GM12878 (cell line): Measurements from ENCODE around the gene ADAMTSL3. TPM values are rescaled to one million over a fixed set of nuclear protein-coding genes. Genes with fewer than 3 reads are reported as not detected.
"Not testable (repeated sequence)": the region's sequence is repeated elsewhere in the genome, so short reads cannot be mapped to it uniquely, and the experiment has no call there.

Source experiments
- ATAC-seq: fragments of 200-7000 bp; cut with Tn5 transposase; 3 replicates; pipeline ENCODE4 v1.9.1; 2020; ENCODE audit warnings: mild to moderate bottlenecking, moderate library complexity
- BruUV-seq: library from RNA; stranded (reverse); fragments of 400-500 nt; replicated peaks from 2 replicates; lab custom pipeline; 2021; lab: Mats Ljungman, UMichigan
- CTCF ChIA-PET: fragments of 300-600 bp; sonication (Branson Sonifier 250); formaldehyde crosslinking; extraction: SDS; loops from one replicate; lab custom pipeline; 2021; ENCODE audit warnings: inconsistent platforms; lab: Yijun Ruan, JAX
- POLR2A ChIA-PET: fragments of 350-600 bp; formaldehyde crosslinking; extraction: SDS; loops from one replicate; lab custom pipeline; 2021; ENCODE audit warnings: inconsistent platforms; lab: Charles Lee
- RAD21 ChIA-PET: fragments of 300-600 bp; sonication (Branson Sonifier 250); formaldehyde crosslinking; loops from one replicate; lab custom pipeline; 2023; ENCODE audit warnings: antibody characterized with exemption; ENCODE audit not compliant: unreplicated experiment; lab: Charles Lee
- SMC1A ChIA-PET: fragments of 300-600 bp; sonication (Branson Sonifier 250); formaldehyde crosslinking; loops from one replicate; lab custom pipeline; 2023; ENCODE audit not compliant: unreplicated experiment, uncharacterized antibody; lab: Charles Lee
- DNase-seq: peaks from one replicate; pipeline ENCODE4 v3.0.0-alpha.2; 2011; ENCODE audit warnings: low read depth, low spot score
- FAIRE-seq: peaks from 3 replicates; lab custom pipeline; 2011; peaks lifted over from hg19 to GRCh38; lab: Jason Lieb, UNC
- H2AFZ ChIP-seq: 2 replicates; pipeline ENCODE4 v1.6.0; 2011; ENCODE audit warnings: low read depth, low read length, control low read depth; ENCODE audit not compliant: control insufficient read depth
- H3K27ac ChIP-seq: 2 replicates; pipeline ENCODE4 v1.5.1; 2011; ENCODE audit warnings: control low read depth; ENCODE audit not compliant: control insufficient read depth, insufficient read depth
- H3K27me3 ChIP-seq, 2 experiments: replicated peaks in 1 of 2; 2 replicates each; pipeline versions ENCODE4 v1.6.0 to v1.6.1; 2011; ENCODE audit warnings: low read length in 1 of 2; ENCODE audit not compliant: control insufficient read depth in 2 of 2, insufficient read depth in 2 of 2
- H3K36me3 ChIP-seq, 2 experiments: 2 replicates each; pipeline ENCODE4 v1.5.1; 2011; ENCODE audit warnings: low read length in 1 of 2; ENCODE audit not compliant: control insufficient read depth in 2 of 2, insufficient read depth in 2 of 2
- H3K4me1 ChIP-seq: 2 replicates; pipeline ENCODE4 v1.6.1; 2011; ENCODE audit warnings: mild to moderate bottlenecking, low read length, moderate library complexity, mixed read lengths; ENCODE audit not compliant: control insufficient read depth, insufficient read depth
- H3K4me2 ChIP-seq: 2 replicates; pipeline ENCODE4 v1.6.0; 2011; ENCODE audit warnings: control low read depth; ENCODE audit not compliant: control insufficient read depth, insufficient read depth
- H3K4me3 ChIP-seq: fragments of 200-600 bp; sonication (generic); 2 replicates; pipeline ENCODE4 v1.5.1; 2016
- H3K79me2 ChIP-seq: 2 replicates; pipeline ENCODE4 v1.6.0; 2011; ENCODE audit warnings: low read length; ENCODE audit not compliant: control insufficient read depth, insufficient read depth
- H3K9ac ChIP-seq: 2 replicates; pipeline ENCODE4 v1.8.0; 2011; ENCODE audit warnings: low read length, control low read depth, mixed read lengths; ENCODE audit not compliant: control insufficient read depth, insufficient read depth
- H3K9me3 ChIP-seq: replicated peaks from 3 replicates; pipeline ENCODE4 v1.5.1; 2011; ENCODE audit warnings: mild to moderate bottlenecking, low read length; ENCODE audit not compliant: control insufficient read depth, insufficient read depth
- H4K20me1 ChIP-seq: 2 replicates; pipeline ENCODE4 v1.6.0; 2011; ENCODE audit not compliant: control insufficient read depth, insufficient read depth
- HDAC2 ChIP-seq: fragments of 200-600 bp; sonication (generic); IDR thresholded peaks from 2 replicates; pipeline ENCODE4 v1.6.1; 2017
- WGBS: methylation state at CpG from one replicate; pipeline ENCODE4 v1.1.6; 2016; ENCODE audit warnings: low lambda C conversion rate; ENCODE audit not compliant: insufficient replicate concordance, insufficient coverage; ENCODE audit errors: missing lambda C conversion rate; 5-methylcytosine and 5-hydroxymethylcytosine counted together
- in situ Hi-C: fragments of 300-500 bp; cut with MboI; formaldehyde crosslinking; loops from 9 replicates; pipeline ENCODE4 v1.14.3; 2018; ENCODE audit warnings: mixed read lengths
- intact Hi-C: fragments of 100-400 bp; cut with micrococcal nuclease; formaldehyde crosslinking; loops from one replicate; pipeline ENCODE4 v1.14.2; 2022; ENCODE audit not compliant: unreplicated experiment
- polyA plus RNA-seq, 11 experiments: library from polyadenylated mRNA; depleted of rRNA in 4 of 11; unstranded in 6 of 11; stranded (reverse) in 5 of 11; fragments of >200 nt; fragmentation: Nextera tagmentation in 4 of 11; fragmentation: Illumina TruSeq in 1 of 11; extraction: Ambion mirVana in 4 of 11; extraction: Trizol in 1 of 11; gene quantifications; 1 replicate in 1 of 11; 2 replicates in 10 of 11; pipeline versions ENCODE4 v1.2.1 to v1.2.3, GENCODE V29; 2011 to 2016; ENCODE audit warnings: inconsistent platforms in 2 of 11, missing spikeins in 2 of 11, low read depth in 1 of 11
- total RNA-seq, 4 experiments: library from RNA; depleted of rRNA in 3 of 4; stranded (reverse); fragments of >200 nt in 3 of 4; fragmentation: Illumina TruSeq in 1 of 4; extraction: Trizol in 1 of 4; gene quantifications; 2 replicates each; pipeline versions ENCODE4 v1.2.1 to v1.2.3, GENCODE V29; 2013 to 2021
- TF ChIP-seq, protein P1 (sequence below), 3 experiments: IDR thresholded peaks in 2 of 3; conservative IDR thresholded peaks in 1 of 3; 2 replicates each; pipeline ENCODE4 v1.5.1; 2011; ENCODE audit warnings: low read depth in 3 of 3, low read length in 3 of 3, mild to moderate bottlenecking in 3 of 3, control low read depth in 2 of 3, moderate library complexity in 2 of 3, inconsistent platforms in 1 of 3, mixed read lengths in 1 of 3; ENCODE audit not compliant: control insufficient read depth in 2 of 3, insufficient read depth in 1 of 3; ENCODE audit errors: extremely low read depth in 1 of 3

The ADAMTSL3 gene
- total and polyA plus RNA-seq, 10 of the 15 experiments (the other 5 are each of a cell fraction or from before 2014, with no cell fraction given): 0.01 to 0.28 (median 0.13) TPM

DNA sequence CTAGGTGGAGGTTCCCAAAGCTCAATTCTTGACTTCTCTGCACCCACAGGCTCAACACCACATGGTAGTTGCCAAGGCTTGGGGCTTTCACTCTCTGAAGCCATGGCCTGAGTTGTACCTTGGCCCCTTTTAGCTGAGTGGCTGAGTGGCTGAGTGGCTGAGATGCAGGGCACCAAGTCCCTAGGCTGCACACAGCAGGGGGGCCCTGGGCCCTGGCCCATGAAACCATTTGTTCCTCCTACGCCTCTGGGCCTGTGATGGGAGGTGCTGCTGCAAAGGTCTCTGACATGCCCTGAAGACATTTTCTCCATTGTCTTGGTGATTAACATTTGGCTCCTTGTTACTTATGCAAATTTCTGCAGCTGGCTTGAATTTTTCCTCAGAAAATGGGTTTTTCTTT, 103.4 kb downstream of the ADAMTSL3 start:
- H3K9ac ChIP-seq, H3K79me2 ChIP-seq, H3K27ac ChIP-seq, H3K36me3 ChIP-seq, DNase-seq, ATAC-seq, H2AFZ ChIP-seq, H3K27me3 ChIP-seq, in situ Hi-C loops, RAD21 ChIA-PET, FAIRE-seq, intact Hi-C loops, H3K4me1 ChIP-seq, POLR2A ChIA-PET, H3K4me2 ChIP-seq, BruUV-seq, H4K20me1 ChIP-seq, H3K9me3 ChIP-seq, SMC1A ChIA-PET, CTCF ChIA-PET, H3K4me3 ChIP-seq: not testable (repeated sequence)
- 0% methylated on average over 1 of the region's 1 CpG for WGBS

GRCh38 chr15:83762367-83762766, 108.4 kb downstream of the ADAMTSL3 start:
- SMC1A ChIA-PET: interaction anchor here (1.3 to 2.1 kb wide), 3 partner anchors 212 to 272 kb away, joined by 3 to 5 read pairs (median 5); no protein-coding TSS in a partner anchor
- WGBS: 86% methylated on average over 5 of the region's 5 CpGs
- H3K9me3 ChIP-seq: no peaks in the 10 kb centered on the region; the same call in 2 of the 3 replicates
- no peak for DNase-seq
- no TSS peak for BruUV-seq
- RAD21 ChIA-PET: interaction anchor here (1.1 kb wide), 1 partner anchor 231 kb away, joined by 3 read pairs; no protein-coding TSS in a partner anchor
- TF ChIP-seq, protein P1, sequence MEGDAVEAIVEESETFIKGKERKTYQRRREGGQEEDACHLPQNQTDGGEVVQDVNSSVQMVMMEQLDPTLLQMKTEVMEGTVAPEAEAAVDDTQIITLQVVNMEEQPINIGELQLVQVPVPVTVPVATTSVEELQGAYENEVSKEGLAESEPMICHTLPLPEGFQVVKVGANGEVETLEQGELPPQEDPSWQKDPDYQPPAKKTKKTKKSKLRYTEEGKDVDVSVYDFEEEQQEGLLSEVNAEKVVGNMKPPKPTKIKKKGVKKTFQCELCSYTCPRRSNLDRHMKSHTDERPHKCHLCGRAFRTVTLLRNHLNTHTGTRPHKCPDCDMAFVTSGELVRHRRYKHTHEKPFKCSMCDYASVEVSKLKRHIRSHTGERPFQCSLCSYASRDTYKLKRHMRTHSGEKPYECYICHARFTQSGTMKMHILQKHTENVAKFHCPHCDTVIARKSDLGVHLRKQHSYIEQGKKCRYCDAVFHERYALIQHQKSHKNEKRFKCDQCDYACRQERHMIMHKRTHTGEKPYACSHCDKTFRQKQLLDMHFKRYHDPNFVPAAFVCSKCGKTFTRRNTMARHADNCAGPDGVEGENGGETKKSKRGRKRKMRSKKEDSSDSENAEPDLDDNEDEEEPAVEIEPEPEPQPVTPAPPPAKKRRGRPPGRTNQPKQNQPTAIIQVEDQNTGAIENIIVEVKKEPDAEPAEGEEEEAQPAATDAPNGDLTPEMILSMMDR (IDR thresholded peaks at IDR 0.05 in 2 of 3, conservative IDR thresholded peaks at IDR 0.05 in 1 of 3; ENCODE audit: control insufficient read depth in 2 of 3, extremely low read depth in 1 of 3, insufficient read depth in 1 of 3, low read depth in 3 of 3, low read length in 3 of 3): 0 out of 6 replicates have a peak, but pooled peaks of 1 of the 3 experiments have one; percentile 3
- no peak for TF ChIP-seq HDAC2
- TF ChIP-seq, all 136 proteins: peak for 1
- Histone ChIP-seq H2AFZ (no peak overlapping the region), H3K79me2 (no peaks in the 10 kb centered on the region), H3K4me2 (no peak overlapping the region), H3K27ac (no peak overlapping the region), H3K4me3 (no peak overlapping the region), H3K9ac (no peak overlapping the region), H3K36me3 (no peaks in the 10 kb centered on the region), H3K4me1 (no peaks in the 10 kb centered on the region), H4K20me1 (no peaks in the 10 kb centered on the region), H3K27me3 (no peaks in the 10 kb centered on the region; a peak in 1 of 4 replicates)
- intact Hi-C loops: no loop called here
- in situ Hi-C loops: no loop called here
- FAIRE-seq (no peak), ATAC-seq (peak; percentile 34; the same call in 1 of the 3 replicates)
- ChIA-PET POLR2A (no interaction called here), CTCF (interaction anchor here (0.9 to 2.8 kb wide), 3 partner anchors 214 to 273 kb away, joined by 3 to 10 read pairs (median 5); no protein-coding TSS in a partner anchor)
